Measurements from ENCODE around the gene RAP1A. TPM values are rescaled to one million over a fixed set of nuclear protein-coding genes. Genes with fewer than 3 reads are reported as not detected.

Gene RAP1A
- total and polyA plus RNA-seq, 2 donors (not counting 3 experiments of a cell fraction or from before 2014, with no cell fraction given), result 17.8 to 56.4 TPM

DNA sequence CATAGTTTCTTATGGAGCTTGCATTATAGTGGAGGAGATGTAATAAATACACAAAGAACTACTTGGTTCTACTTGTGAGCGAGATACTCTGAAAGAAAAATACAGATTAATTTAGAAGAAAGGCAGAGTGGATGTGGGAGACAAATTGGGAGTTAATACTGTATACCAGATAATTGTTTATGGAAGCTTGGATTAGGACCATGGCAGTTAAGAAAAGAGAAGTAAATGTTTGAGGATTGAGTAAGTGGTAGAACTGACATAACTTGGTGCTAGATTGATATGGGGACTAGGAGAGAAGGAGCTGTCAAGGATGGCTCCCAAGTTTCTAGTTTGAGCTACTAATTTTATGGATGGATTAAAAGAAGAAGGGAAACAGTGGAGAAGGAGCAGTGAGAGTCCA, 72.3 kb downstream of the RAP1A start:
- FAIRE-seq (no peak), DNase-seq (ENCODE audit: low read depth, low spot score) (no peak)
- Histone ChIP-seq H3K4me2 (ENCODE audit: insufficient read depth, low read length) (no peak overlapping the region), H3K9me1 (replicated peaks; ENCODE audit: control insufficient read depth, extremely low read depth, insufficient read depth, low read length) (no peaks in the 10 kb centered on the region), H3K27me3 (ENCODE audit: control insufficient read depth in 2 of 2, insufficient read depth in 2 of 2, low read length in 2 of 2) (no peaks in the 10 kb centered on the region), H3K79me2 (ENCODE audit: control insufficient read depth, insufficient read depth, low read length) (peaks cover 7% of the 10 kb centered on the region), H3K4me3 (replicated peaks in 1 of 3; ENCODE audit: insufficient read depth in 1 of 3, low read depth in 1 of 3, low read length in 3 of 3) (no peak overlapping the region), H2AFZ (ENCODE audit: low read depth, low read length) (no peak overlapping the region), H3K36me3 (ENCODE audit: control insufficient read depth in 2 of 2, extremely low read depth in 1 of 2, insufficient read depth in 2 of 2, low read length in 2 of 2) (peaks cover 0 to 2% of the 10 kb centered on the region in 2 experiments), H3K9me3 (replicated peaks; ENCODE audit: control insufficient read depth, insufficient read depth, low read length) (no peaks in the 10 kb centered on the region), H4K20me1 (replicated peaks; ENCODE audit: control insufficient read depth, extremely low read depth, insufficient read depth, low read length) (no peaks in the 10 kb centered on the region), H3K27ac (ENCODE audit: insufficient read depth, low read depth, low read length) (no peak overlapping the region), H3K4me1 (ENCODE audit: control insufficient read depth, extremely low read depth, insufficient read depth, low read length) (no peaks in the 10 kb centered on the region), H3K9ac (replicated peaks; ENCODE audit: extremely low read depth, insufficient read depth, low read length) (no peak overlapping the region)
- CTCF ChIA-PET, result interaction anchor here (1.0 to 3.6 kb wide), 4 partner anchors 23 to 184 kb away, joined by 3 to 18 read pairs (median 5); no protein-coding TSS in a partner anchor
- intact Hi-C loops (cut with micrococcal nuclease) (no loop called here), dilution Hi-C loops (cut with MboI; ENCODE audit: extremely low pct_ligation_motif_present, low sequenced_read_pairs) (no loop called here)
- BruUV-seq (replicated peaks), result no TSS peak
- POLR2A ChIA-PET, result interaction anchor here (0.6 kb wide), 1 partner anchor 125 kb away, joined by 3 read pairs; no protein-coding TSS in a partner anchor
- TF ChIP-seq FOS (IDR thresholded peaks at IDR 0.05; ENCODE audit: borderline replicate concordance, insufficient read depth, low read length) (no peak), EZH2 (IDR thresholded peaks at IDR 0.05; ENCODE audit: borderline replicate concordance, low read depth, low read length, severe bottlenecking) (no peak), POLR2AphosphoS5 (IDR thresholded peaks at IDR 0.05; ENCODE audit: insufficient read depth, low read depth, low read length) (no peak), POLR2A (IDR thresholded peaks at IDR 0.05; ENCODE audit: low read depth, low read length) (no peak), MYC (IDR thresholded peaks at IDR 0.05; ENCODE audit: low read depth, low read length) (no peak), MAX (IDR thresholded peaks at IDR 0.05; ENCODE audit: insufficient read depth, insufficient read length) (no peak), CTCF (IDR thresholded peaks at IDR 0.05; ENCODE audit: extremely low read depth in 1 of 2, insufficient read depth in 1 of 2, low read depth in 1 of 2, low read length in 2 of 2) (no peak), GATA2 (IDR thresholded peaks at IDR 0.05; ENCODE audit: insufficient read depth, insufficient read length, low read depth, low read length) (no peak), JUN (IDR thresholded peaks at IDR 0.05; ENCODE audit: borderline replicate concordance, insufficient read depth, insufficient read length, low read depth) (no peak)
